Measurements from ENCODE around the gene SRP72.

DNA sequence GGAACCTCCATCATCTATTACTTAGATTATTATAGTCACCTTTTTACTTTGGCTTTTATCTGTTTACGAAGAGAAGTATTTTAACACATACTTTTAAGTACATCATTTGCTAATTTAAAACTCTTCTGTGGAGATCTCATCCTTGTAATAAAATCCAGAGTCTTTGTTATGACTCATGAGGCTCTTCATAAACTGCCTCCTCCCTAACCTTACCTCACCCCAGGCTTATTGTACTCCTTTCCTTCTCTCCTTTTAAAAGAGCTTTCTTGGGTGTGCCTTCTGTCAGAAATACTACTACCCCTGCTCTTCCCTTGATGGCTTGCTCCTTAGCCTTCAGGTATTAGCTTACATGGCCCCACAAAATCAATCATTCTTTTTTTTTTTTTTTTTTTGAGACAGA lies 44.7 kb downstream of the SRP72 start:
- TF ChIP-seq, protein P1, sequence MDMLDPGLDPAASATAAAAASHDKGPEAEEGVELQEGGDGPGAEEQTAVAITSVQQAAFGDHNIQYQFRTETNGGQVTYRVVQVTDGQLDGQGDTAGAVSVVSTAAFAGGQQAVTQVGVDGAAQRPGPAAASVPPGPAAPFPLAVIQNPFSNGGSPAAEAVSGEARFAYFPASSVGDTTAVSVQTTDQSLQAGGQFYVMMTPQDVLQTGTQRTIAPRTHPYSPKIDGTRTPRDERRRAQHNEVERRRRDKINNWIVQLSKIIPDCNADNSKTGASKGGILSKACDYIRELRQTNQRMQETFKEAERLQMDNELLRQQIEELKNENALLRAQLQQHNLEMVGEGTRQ (IDR thresholded peaks at IDR 0.05), result no peak
- TF ChIP-seq, protein P2, sequence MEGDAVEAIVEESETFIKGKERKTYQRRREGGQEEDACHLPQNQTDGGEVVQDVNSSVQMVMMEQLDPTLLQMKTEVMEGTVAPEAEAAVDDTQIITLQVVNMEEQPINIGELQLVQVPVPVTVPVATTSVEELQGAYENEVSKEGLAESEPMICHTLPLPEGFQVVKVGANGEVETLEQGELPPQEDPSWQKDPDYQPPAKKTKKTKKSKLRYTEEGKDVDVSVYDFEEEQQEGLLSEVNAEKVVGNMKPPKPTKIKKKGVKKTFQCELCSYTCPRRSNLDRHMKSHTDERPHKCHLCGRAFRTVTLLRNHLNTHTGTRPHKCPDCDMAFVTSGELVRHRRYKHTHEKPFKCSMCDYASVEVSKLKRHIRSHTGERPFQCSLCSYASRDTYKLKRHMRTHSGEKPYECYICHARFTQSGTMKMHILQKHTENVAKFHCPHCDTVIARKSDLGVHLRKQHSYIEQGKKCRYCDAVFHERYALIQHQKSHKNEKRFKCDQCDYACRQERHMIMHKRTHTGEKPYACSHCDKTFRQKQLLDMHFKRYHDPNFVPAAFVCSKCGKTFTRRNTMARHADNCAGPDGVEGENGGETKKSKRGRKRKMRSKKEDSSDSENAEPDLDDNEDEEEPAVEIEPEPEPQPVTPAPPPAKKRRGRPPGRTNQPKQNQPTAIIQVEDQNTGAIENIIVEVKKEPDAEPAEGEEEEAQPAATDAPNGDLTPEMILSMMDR (IDR thresholded peaks at IDR 0.05), result no peak
- TF ChIP-seq CHD2 (IDR thresholded peaks at IDR 0.05; ENCODE audit: low read length, partially characterized antibody), result no peak
- no peak for TF ChIP-seq KDM1A (IDR thresholded peaks at IDR 0.05; ENCODE audit: low read depth)
- no peak for TF ChIP-seq POLR2A (IDR thresholded peaks at IDR 0.05; ENCODE audit: low read length)
- no peak for TF ChIP-seq CEBPB (IDR thresholded peaks at IDR 0.05)
- TF ChIP-seq RAD21 (conservative IDR thresholded peaks at IDR 0.05 in 1 of 2, IDR thresholded peaks at IDR 0.05 in 1 of 2), result no peak
- no peak for TF ChIP-seq RCOR1 (IDR thresholded peaks at IDR 0.05; ENCODE audit: low read depth, low read length)
- no peak for TF ChIP-seq JUN (IDR thresholded peaks at IDR 0.05)
- no peak for TF ChIP-seq MYC (IDR thresholded peaks at IDR 0.05; ENCODE audit: borderline replicate concordance, low read length)
- no peak for TF ChIP-seq NFE2L2 (conservative IDR thresholded peaks at IDR 0.05; ENCODE audit: low read length)
- TF ChIP-seq EP300 (IDR thresholded peaks at IDR 0.05), result no peak
- TF ChIP-seq MAZ (IDR thresholded peaks at IDR 0.05; ENCODE audit: borderline replicate concordance, low read depth, low read length), result no peak
- TF ChIP-seq, protein P3, sequence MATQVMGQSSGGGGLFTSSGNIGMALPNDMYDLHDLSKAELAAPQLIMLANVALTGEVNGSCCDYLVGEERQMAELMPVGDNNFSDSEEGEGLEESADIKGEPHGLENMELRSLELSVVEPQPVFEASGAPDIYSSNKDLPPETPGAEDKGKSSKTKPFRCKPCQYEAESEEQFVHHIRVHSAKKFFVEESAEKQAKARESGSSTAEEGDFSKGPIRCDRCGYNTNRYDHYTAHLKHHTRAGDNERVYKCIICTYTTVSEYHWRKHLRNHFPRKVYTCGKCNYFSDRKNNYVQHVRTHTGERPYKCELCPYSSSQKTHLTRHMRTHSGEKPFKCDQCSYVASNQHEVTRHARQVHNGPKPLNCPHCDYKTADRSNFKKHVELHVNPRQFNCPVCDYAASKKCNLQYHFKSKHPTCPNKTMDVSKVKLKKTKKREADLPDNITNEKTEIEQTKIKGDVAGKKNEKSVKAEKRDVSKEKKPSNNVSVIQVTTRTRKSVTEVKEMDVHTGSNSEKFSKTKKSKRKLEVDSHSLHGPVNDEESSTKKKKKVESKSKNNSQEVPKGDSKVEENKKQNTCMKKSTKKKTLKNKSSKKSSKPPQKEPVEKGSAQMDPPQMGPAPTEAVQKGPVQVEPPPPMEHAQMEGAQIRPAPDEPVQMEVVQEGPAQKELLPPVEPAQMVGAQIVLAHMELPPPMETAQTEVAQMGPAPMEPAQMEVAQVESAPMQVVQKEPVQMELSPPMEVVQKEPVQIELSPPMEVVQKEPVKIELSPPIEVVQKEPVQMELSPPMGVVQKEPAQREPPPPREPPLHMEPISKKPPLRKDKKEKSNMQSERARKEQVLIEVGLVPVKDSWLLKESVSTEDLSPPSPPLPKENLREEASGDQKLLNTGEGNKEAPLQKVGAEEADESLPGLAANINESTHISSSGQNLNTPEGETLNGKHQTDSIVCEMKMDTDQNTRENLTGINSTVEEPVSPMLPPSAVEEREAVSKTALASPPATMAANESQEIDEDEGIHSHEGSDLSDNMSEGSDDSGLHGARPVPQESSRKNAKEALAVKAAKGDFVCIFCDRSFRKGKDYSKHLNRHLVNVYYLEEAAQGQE (IDR thresholded peaks at IDR 0.05), result no peak

Measured in A549 (cell line).